OCI-LY7 (cell line): ENCODE results near the gene FBXO33.

Experiments
- CTCF ChIP-seq: fragments of 200-600 bp; sonication (generic); conservative IDR thresholded peaks from 2 replicates; pipeline ENCODE4 v1.5.1; 2014; ENCODE audit warnings: mild to moderate bottlenecking, antibody characterized with exemption, low read length, moderate library complexity, mixed read lengths
- EZH2phosphoT487 ChIP-seq: fragments of 200-600 bp; sonication (generic); IDR thresholded peaks from 2 replicates; pipeline ENCODE4 v1.6.1; 2018; ENCODE audit warnings: low read depth, borderline replicate concordance, mild to moderate bottlenecking, mixed run types, antibody characterized with exemption, low read length, moderate library complexity, mixed read lengths

GRCh38 chr14:39395555-39396254 lies 36.5 kb downstream of the FBXO33 start:
- TF ChIP-seq CTCF (no peak), EZH2phosphoT487 (no peak)
